ENCODE results near the gene CCDC57.
"Not testable (repeated sequence)": the region's sequence is repeated elsewhere in the genome, so short reads cannot be mapped to it uniquely, and the experiment has no call there.

CCDC57 gene

DNA sequence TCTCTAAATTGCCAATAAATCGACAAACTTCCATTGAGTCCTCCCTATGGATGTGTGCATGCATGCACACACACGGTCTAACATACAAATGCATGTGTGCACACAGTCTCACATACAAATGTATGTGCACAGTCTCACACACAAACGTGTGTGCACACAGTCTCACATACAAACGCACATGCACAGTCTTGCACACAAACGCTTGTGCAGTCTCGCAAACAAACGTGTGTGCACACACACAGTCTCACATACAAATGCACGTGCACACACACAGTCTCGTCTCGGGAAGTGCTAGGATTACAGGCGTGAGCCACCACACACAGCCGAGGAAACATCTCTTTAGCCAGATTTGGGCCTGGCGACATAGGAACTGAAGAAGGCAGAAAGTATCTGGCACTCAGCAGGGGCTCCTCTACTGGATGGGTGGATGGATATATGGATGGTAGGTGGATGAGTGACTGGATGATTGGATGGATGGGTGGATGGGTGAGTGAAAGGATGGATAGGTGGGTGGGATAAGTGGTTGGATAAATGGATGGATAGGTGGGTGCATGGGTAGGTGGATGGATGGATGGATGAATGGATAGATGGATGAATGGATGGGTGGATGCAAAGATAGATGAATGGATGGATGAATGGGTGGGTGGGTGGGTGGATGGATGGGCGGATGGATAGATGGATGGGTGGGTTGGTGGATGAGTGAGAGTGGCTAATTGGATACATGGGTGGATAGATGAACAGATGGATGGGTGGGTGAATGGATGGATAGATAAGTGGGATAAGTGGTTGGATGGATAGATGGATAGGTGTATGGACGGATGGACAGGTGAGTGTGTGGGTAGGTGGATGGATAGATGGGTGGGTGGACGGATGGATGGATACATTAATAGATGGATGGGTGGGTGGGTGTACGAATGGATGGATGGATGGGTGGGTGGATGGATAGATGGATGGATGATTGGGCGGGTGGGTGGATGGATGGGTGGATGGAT, 65.7 kb downstream of the CCDC57 start:
- no peaks in the 10 kb centered on the region for H3K9me3 ChIP-seq (ENCODE audit: control insufficient read depth, insufficient read depth, low read length)
- no peaks in the 10 kb centered on the region for H3K27me3 ChIP-seq (ENCODE audit: control insufficient read depth, insufficient read depth, low read length)
- H3K9ac ChIP-seq (ENCODE audit: low read depth, low read length), result no peak overlapping the region
- no peaks in the 10 kb centered on the region for H3K36me3 ChIP-seq (ENCODE audit: control insufficient read depth, insufficient read depth, low read length)
- no peaks in the 10 kb centered on the region for H3K4me1 ChIP-seq (ENCODE audit: control insufficient read depth, insufficient read depth, low read length)
- no peak overlapping the region for H3K4me3 ChIP-seq (ENCODE audit: low read depth, low read length)

- H3K9ac ChIP-seq (ENCODE audit: low read depth, low read length), result no peak overlapping the region
- H3K9me3 ChIP-seq (ENCODE audit: control insufficient read depth, insufficient read depth, low read length), result no peaks in the 10 kb centered on the region
- H3K4me3 ChIP-seq (ENCODE audit: low read depth, low read length), result no peak overlapping the region
These were observed 67.0 kb downstream of the CCDC57 start for GRCh38 chr17:82145550-82146155.

GRCh38 chr17:82143333-82143732, 69.3 kb downstream of the CCDC57 start:
- no peaks in the 10 kb centered on the region for H3K4me1 ChIP-seq (ENCODE audit: control insufficient read depth, insufficient read depth, low read length)
- H3K9me3 ChIP-seq (ENCODE audit: control insufficient read depth, insufficient read depth, low read length), result no peaks in the 10 kb centered on the region
- H3K9ac ChIP-seq (ENCODE audit: low read depth, low read length), result no peak overlapping the region
- no peaks in the 10 kb centered on the region for H3K36me3 ChIP-seq (ENCODE audit: control insufficient read depth, insufficient read depth, low read length)
- no peak overlapping the region for H3K4me3 ChIP-seq (ENCODE audit: low read depth, low read length)
- no peaks in the 10 kb centered on the region for H3K27me3 ChIP-seq (ENCODE audit: control insufficient read depth, insufficient read depth, low read length)

More at GRCh38 chr17:82145550-82146155, 67.0 kb downstream of the CCDC57 start:
- Histone ChIP-seq H3K36me3 (ENCODE audit: control insufficient read depth, insufficient read depth, low read length) (no peaks in the 10 kb centered on the region), H3K4me1 (ENCODE audit: control insufficient read depth, insufficient read depth, low read length) (no peaks in the 10 kb centered on the region), H3K27me3 (ENCODE audit: control insufficient read depth, insufficient read depth, low read length) (no peaks in the 10 kb centered on the region)

GRCh38 chr17:82139961-82140360, 72.7 kb downstream of the CCDC57 start:
- not testable (repeated sequence) for H3K9me3 ChIP-seq (ENCODE audit: control insufficient read depth, insufficient read depth, low read length); H3K4me3 ChIP-seq (ENCODE audit: low read depth, low read length); H3K4me1 ChIP-seq (ENCODE audit: control insufficient read depth, insufficient read depth, low read length); H3K9ac ChIP-seq (ENCODE audit: low read depth, low read length); H3K36me3 ChIP-seq (ENCODE audit: control insufficient read depth, insufficient read depth, low read length); H3K27me3 ChIP-seq (ENCODE audit: control insufficient read depth, insufficient read depth, low read length)

GRCh38 chr17:82138511-82138992, 74.1 kb downstream of the CCDC57 start:
- no peak overlapping the region for H3K4me3 ChIP-seq (ENCODE audit: low read depth, low read length)
- H3K9me3 ChIP-seq (ENCODE audit: control insufficient read depth, insufficient read depth, low read length), result no peaks in the 10 kb centered on the region
- H3K36me3 ChIP-seq (ENCODE audit: control insufficient read depth, insufficient read depth, low read length), result no peaks in the 10 kb centered on the region
- no peak overlapping the region for H3K9ac ChIP-seq (ENCODE audit: low read depth, low read length)
- H3K4me1 ChIP-seq (ENCODE audit: control insufficient read depth, insufficient read depth, low read length), result no peaks in the 10 kb centered on the region
- H3K27me3 ChIP-seq (ENCODE audit: control insufficient read depth, insufficient read depth, low read length), result no peaks in the 10 kb centered on the region

DNA sequence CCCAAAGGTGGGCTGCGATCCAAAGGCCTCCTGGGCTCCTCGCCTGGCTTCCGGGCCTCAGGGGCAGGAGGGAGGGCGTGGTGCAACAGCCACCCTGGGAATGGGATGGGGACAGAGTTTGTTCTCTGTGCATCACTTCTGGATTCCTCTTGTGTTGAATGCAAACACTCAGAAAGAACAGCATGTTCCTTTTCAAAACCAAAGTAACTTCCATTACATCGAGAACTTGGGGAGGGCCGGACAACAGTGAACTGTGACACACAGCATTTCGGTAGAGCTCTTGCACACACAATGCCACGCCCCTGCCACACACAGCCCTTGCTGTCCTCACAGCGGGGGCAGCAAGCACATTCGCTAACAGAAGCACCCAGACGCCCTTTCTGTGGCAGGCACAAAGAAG, 78.5 kb downstream of the CCDC57 start:
- Histone ChIP-seq H3K4me1 (ENCODE audit: control insufficient read depth, insufficient read depth, low read length) (no peaks in the 10 kb centered on the region), H3K36me3 (ENCODE audit: control insufficient read depth, insufficient read depth, low read length) (no peaks in the 10 kb centered on the region), H3K27me3 (ENCODE audit: control insufficient read depth, insufficient read depth, low read length) (no peaks in the 10 kb centered on the region), H3K9me3 (ENCODE audit: control insufficient read depth, insufficient read depth, low read length) (no peaks in the 10 kb centered on the region), H3K4me3 (ENCODE audit: low read depth, low read length) (no peak overlapping the region), H3K9ac (ENCODE audit: low read depth, low read length) (no peak overlapping the region)

- H3K4me1 ChIP-seq (ENCODE audit: control insufficient read depth, insufficient read depth, low read length); H3K36me3 ChIP-seq (ENCODE audit: control insufficient read depth, insufficient read depth, low read length); H3K9me3 ChIP-seq (ENCODE audit: control insufficient read depth, insufficient read depth, low read length); H3K27me3 ChIP-seq (ENCODE audit: control insufficient read depth, insufficient read depth, low read length); H3K4me3 ChIP-seq (ENCODE audit: low read depth, low read length); H3K9ac ChIP-seq (ENCODE audit: low read depth, low read length): not testable (repeated sequence)
These were observed 79.3 kb downstream of the CCDC57 start for GRCh38 chr17:82133166-82133953.

DNA sequence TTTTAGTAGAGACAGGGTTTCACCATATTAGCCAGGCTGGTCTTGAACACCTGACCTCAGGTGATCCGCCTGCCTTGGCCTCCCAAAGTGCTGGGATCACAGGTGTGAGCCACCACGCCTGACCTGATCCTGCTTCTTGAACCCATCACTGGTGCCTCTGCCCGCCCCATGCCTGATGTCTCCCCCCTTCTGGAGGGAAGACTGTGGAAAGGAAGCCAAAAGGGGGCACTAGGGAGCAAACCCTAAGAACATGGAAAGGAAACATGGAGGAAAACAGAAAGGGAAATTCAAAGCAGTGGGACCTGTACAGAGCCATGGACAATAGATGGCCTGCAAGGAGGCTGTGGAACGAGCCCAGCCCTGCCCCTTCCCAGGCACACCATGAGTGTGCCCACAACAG, 83.5 kb downstream of the CCDC57 start:
- peaks cover 5% of the 10 kb centered on the region for H3K36me3 ChIP-seq (ENCODE audit: control insufficient read depth, insufficient read depth, low read length)
- H3K4me1 ChIP-seq (ENCODE audit: control insufficient read depth, insufficient read depth, low read length), result no peaks in the 10 kb centered on the region
- H3K9me3 ChIP-seq (ENCODE audit: control insufficient read depth, insufficient read depth, low read length), result no peaks in the 10 kb centered on the region
- no peaks in the 10 kb centered on the region for H3K27me3 ChIP-seq (ENCODE audit: control insufficient read depth, insufficient read depth, low read length)
- H3K4me3 ChIP-seq (ENCODE audit: low read depth, low read length), result no peak overlapping the region
- H3K9ac ChIP-seq (ENCODE audit: low read depth, low read length), result no peak overlapping the region

GRCh38 chr17:82128287-82128686, 84.4 kb downstream of the CCDC57 start:
- Histone ChIP-seq H3K9ac (ENCODE audit: low read depth, low read length) (no peak overlapping the region), H3K9me3 (ENCODE audit: control insufficient read depth, insufficient read depth, low read length) (no peaks in the 10 kb centered on the region), H3K4me3 (ENCODE audit: low read depth, low read length) (no peak overlapping the region), H3K36me3 (ENCODE audit: control insufficient read depth, insufficient read depth, low read length) (peaks cover 5% of the 10 kb centered on the region), H3K4me1 (ENCODE audit: control insufficient read depth, insufficient read depth, low read length) (no peaks in the 10 kb centered on the region), H3K27me3 (ENCODE audit: control insufficient read depth, insufficient read depth, low read length) (no peaks in the 10 kb centered on the region)

DNA sequence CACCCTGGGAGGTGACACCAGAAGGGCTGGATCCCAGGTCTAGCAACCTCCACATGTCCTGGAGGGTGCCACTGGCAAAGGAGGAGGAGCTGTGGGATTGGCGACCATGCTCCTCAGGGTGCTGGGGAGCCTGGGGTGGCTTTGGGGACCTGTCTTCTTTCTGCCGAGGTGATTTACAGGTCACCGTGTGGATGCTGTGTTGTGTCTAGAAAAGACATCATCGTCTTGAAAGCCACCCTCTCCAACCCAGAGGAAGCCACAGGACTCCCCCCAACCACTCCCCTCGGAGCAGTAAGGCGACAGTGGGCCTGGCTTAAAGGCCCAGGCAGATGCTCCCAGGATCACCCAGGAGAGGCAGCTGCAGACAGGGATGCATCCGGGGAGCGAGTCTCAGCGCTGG, 84.9 kb downstream of the CCDC57 start:
- Histone ChIP-seq H3K36me3 (ENCODE audit: control insufficient read depth, insufficient read depth, low read length) (peaks cover 5% of the 10 kb centered on the region), H3K4me3 (ENCODE audit: low read depth, low read length) (no peak overlapping the region), H3K9ac (ENCODE audit: low read depth, low read length) (no peak overlapping the region), H3K9me3 (ENCODE audit: control insufficient read depth, insufficient read depth, low read length) (no peaks in the 10 kb centered on the region), H3K4me1 (ENCODE audit: control insufficient read depth, insufficient read depth, low read length) (no peaks in the 10 kb centered on the region), H3K27me3 (ENCODE audit: control insufficient read depth, insufficient read depth, low read length) (no peaks in the 10 kb centered on the region)

DNA sequence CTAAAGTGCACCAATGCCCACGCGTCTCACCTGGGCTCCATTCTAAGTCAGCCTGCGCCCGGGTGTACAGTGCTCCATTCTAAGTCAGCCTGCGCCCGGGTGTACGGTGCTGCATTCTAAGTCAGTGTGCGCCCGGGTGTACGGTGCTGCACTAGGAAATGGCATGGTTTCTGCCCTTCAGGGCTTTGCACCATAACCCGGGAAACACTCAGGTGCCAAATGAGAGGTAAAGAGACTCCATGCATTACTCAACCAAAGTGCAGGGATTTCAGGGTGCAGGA, 85.4 kb downstream of the CCDC57 start:
- Histone ChIP-seq H3K27me3 (ENCODE audit: control insufficient read depth, insufficient read depth, low read length) (no peaks in the 10 kb centered on the region), H3K4me3 (ENCODE audit: low read depth, low read length) (no peak overlapping the region), H3K9me3 (ENCODE audit: control insufficient read depth, insufficient read depth, low read length) (no peaks in the 10 kb centered on the region), H3K9ac (ENCODE audit: low read depth, low read length) (no peak overlapping the region), H3K4me1 (ENCODE audit: control insufficient read depth, insufficient read depth, low read length) (no peaks in the 10 kb centered on the region), H3K36me3 (ENCODE audit: control insufficient read depth, insufficient read depth, low read length) (peaks cover 5% of the 10 kb centered on the region)
